Endothelial cell (in vitro differentiated cells): ENCODE results near the gene CHMP6. TPM values are rescaled to one million over a fixed set of nuclear protein-coding genes. Genes with fewer than 3 reads are reported as not detected.

Experiments
- DNase-seq: peaks from one replicate; pipeline ENCODE4 v3.0.0; 2021; ENCODE audit warnings: low spot score
- H3K27ac Mint-ChIP-seq: one replicate; pipeline ENCODE4 v1.8.0; 2021; ENCODE audit warnings: mixed read lengths, inconsistent platforms; ENCODE audit not compliant: unreplicated experiment
- H3K27me3 Mint-ChIP-seq: one replicate; pipeline ENCODE4 v1.8.0; 2021; ENCODE audit warnings: mild to moderate bottlenecking, moderate library complexity, mixed read lengths, inconsistent platforms; ENCODE audit not compliant: unreplicated experiment
- H3K36me3 Mint-ChIP-seq: one replicate; pipeline ENCODE4 v1.8.0; 2021; ENCODE audit warnings: mild to moderate bottlenecking, low read depth, mixed read lengths, inconsistent platforms; ENCODE audit not compliant: unreplicated experiment
- H3K4me1 Mint-ChIP-seq: one replicate; pipeline ENCODE4 v1.8.0; 2021; ENCODE audit warnings: mild to moderate bottlenecking, mixed read lengths, inconsistent platforms; ENCODE audit not compliant: unreplicated experiment
- H3K4me3 Mint-ChIP-seq: one replicate; pipeline ENCODE4 v1.8.0; 2021; ENCODE audit warnings: mild to moderate bottlenecking, mixed read lengths, inconsistent platforms; ENCODE audit not compliant: unreplicated experiment
- H3K9me3 Mint-ChIP-seq: one replicate; pipeline ENCODE4 v1.8.0; 2021; ENCODE audit warnings: mixed read lengths, inconsistent platforms; ENCODE audit not compliant: unreplicated experiment
- CTCF ChIP-seq: fragments of 200-600 bp; sonication (generic); IDR thresholded peaks from one replicate; pipeline ENCODE4 v1.5.0; 2021; ENCODE audit warnings: antibody characterized with exemption; ENCODE audit not compliant: unreplicated experiment
- total RNA-seq: library from RNA; stranded (reverse); fragmentation: NEBNext Ultra II Directional; extraction: Animal tissue kit (Norgen Biotek cat#: 25700); gene quantifications from one replicate; pipeline ENCODE4 v1.2.1, GENCODE V29; 2021; ENCODE audit not compliant: unreplicated experiment

The CHMP6 gene
- total RNA-seq, 1 donor from 2014 or later, result 34.3 TPM

- no peak for TF ChIP-seq CTCF
- H3K9me3 Mint-ChIP-seq, result no peaks in the 10 kb centered on the region
- peak; percentile 48 for DNase-seq
- peaks cover 36% of the 10 kb centered on the region for H3K36me3 Mint-ChIP-seq
- H3K4me3 Mint-ChIP-seq, result peak overlapping the region; percentile 98
- H3K4me1 Mint-ChIP-seq, result peaks cover 51% of the 10 kb centered on the region
- H3K27ac Mint-ChIP-seq, result peak overlapping the region; percentile 91
- H3K27me3 Mint-ChIP-seq, result peaks cover 20% of the 10 kb centered on the region
Measured at GRCh38 chr17:81033535-81034167, 42.0 kb downstream of the CHMP6 start.

GRCh38 chr17:81034168-81034777 is 42.6 kb downstream of the CHMP6 start:
- H3K36me3 Mint-ChIP-seq, result peaks cover 36% of the 10 kb centered on the region
- no peak for DNase-seq
- H3K4me1 Mint-ChIP-seq, result peaks cover 48% of the 10 kb centered on the region
- no peak for TF ChIP-seq CTCF
- H3K27ac Mint-ChIP-seq, result peak overlapping the region; percentile 91
- H3K27me3 Mint-ChIP-seq, result peaks cover 20% of the 10 kb centered on the region
- H3K9me3 Mint-ChIP-seq, result no peaks in the 10 kb centered on the region
- H3K4me3 Mint-ChIP-seq, result peak overlapping the region; percentile 98

- Mint-ChIP-seq H3K9me3 (no peaks in the 10 kb centered on the region), H3K36me3 (peaks cover 36% of the 10 kb centered on the region), H3K27ac (peak within 1 kb of the TSS; percentile 91), H3K4me3 (peak within 1 kb of the TSS; percentile 98), H3K27me3 (peaks cover 20% of the 10 kb centered on the region), H3K4me1 (peaks cover 48% of the 10 kb centered on the region)
- peak; percentile 98 for DNase-seq
- TF ChIP-seq CTCF, result no peak
Measured at GRCh38 chr17:81034779-81035520, 43.3 kb downstream of the CHMP6 start, which contains the start of gene BAIAP2. Gene BAIAP2 (plus strand): TSS chr17:81035151. CDS start chr17:81035255, 104 bp downstream.

GRCh38 chr17:81035521-81036196 is 44.0 kb downstream of the CHMP6 start:
- peak overlapping the region; percentile 96 for H3K4me3 Mint-ChIP-seq

More at GRCh38 chr17:81035521-81036196, 44.0 kb downstream of the CHMP6 start:
- peaks cover 33% of the 10 kb centered on the region for H3K36me3 Mint-ChIP-seq
- H3K27ac Mint-ChIP-seq, result peak overlapping the region; percentile 36
- no peaks in the 10 kb centered on the region for H3K9me3 Mint-ChIP-seq
- DNase-seq, result no peak
- H3K27me3 Mint-ChIP-seq, result peaks cover 18% of the 10 kb centered on the region
- no peak for TF ChIP-seq CTCF
- peaks cover 46% of the 10 kb centered on the region for H3K4me1 Mint-ChIP-seq
